Hematopoietic multipotent progenitor cell treated with erythropoietin and hydrocortisone succinate and interleukin-3 and kit ligand, for 17 days (in vitro differentiated cells): ENCODE data around the gene BRPF3.

Experiments
- DNase-seq: peaks from one replicate; pipeline ENCODE4 v3.0.0-alpha.2; 2015; ENCODE audit warnings: low spot score

BRPF3 gene

GRCh38 chr6:36269834-36270705, 73.5 kb downstream of the BRPF3 start, which contains the start of gene PNPLA1:
Gene PNPLA1, plus strand, starts transcription at chr6:36270060. Its CDS starts 400 bp downstream, at chr6:36270460.
- DNase-seq = no peak

GRCh38 chr6:36272234-36272633, 75.7 kb downstream of the BRPF3 start:
- no peak for DNase-seq

- no peak for DNase-seq
These were observed 76.5 kb downstream of the BRPF3 start for GRCh38 chr6:36273067-36273466.

DNA sequence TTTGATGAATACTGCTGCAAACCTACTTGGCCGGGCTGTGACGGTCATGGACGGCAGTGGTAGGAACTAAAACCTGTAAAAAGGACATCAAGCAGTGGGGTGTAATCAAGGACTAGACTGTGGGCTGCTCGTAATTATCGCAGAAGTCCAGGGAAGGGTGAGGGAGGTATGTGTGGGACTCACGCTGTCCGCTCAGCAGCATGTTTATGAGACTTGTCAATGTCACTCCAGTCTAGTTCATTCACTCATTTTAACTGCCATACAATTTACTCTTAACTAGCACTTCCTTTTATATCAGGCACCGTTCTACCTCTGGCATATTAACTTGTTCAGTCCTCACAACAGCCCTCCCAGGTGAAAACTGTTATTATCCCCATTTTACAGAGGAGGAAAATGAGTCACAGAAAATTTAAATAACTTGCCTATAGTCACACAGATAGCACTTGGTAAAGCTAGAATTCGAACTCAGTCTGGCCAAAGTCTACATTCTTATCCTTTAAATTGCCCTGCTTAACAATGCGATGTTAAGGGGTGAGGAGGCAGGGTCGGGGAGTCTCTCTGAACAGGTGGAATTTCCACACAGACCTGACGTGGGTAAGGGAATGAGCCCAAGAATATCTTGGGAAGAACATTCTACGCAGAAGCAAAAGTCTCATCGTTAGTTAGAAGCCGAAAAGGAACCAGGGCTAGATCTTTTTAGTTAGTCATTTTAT, 77.4 kb downstream of the BRPF3 start:
- no peak for DNase-seq

- no peak for DNase-seq
These were observed 80.3 kb downstream of the BRPF3 start for GRCh38 chr6:36276581-36277536.

DNA sequence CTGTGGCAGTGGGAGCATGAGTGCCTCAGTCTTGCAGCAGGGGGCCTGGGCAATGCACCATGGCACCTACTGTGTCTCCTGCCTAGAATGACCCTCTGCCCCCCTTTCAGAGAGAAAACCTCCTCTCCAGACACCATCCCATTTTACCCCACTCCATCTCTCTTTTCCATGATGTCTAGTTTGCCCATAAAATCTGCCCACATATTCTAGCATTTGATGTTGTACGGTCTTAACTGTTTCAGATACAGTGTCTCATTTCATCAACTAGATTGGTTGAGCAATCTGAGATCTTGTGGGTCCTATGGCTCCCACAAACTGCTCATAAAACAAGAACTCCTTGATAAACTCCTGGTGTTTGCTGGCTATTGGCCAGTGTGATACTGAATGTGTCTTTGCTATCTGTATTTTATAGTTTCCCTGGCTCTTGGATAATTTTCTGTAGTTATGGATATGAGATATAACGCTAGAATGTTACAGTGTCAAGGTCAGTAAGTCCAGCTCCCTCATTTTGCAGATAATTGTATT, 81.5 kb downstream of the BRPF3 start:
- no peak for DNase-seq

DNA sequence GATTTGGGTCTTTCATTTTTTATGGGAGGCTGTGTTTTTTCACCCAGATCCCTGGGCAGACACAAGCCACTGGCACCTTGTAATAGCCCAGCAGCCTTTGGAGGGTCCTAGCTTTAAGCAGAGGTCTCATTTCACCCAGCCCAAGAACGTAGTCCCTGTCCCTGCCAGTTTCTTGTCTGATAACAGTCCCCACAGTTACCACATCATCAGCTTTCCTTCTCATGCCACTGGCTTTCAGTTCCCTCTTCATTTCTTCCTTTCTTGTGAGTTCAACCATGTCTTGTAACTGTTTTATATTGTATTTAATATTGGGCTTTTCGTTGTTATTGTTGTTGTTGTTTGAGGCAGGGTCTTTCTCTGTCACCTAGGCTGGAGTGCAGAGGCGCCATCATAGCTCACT, 83.9 kb downstream of the BRPF3 start:
- no peak for DNase-seq

DNA sequence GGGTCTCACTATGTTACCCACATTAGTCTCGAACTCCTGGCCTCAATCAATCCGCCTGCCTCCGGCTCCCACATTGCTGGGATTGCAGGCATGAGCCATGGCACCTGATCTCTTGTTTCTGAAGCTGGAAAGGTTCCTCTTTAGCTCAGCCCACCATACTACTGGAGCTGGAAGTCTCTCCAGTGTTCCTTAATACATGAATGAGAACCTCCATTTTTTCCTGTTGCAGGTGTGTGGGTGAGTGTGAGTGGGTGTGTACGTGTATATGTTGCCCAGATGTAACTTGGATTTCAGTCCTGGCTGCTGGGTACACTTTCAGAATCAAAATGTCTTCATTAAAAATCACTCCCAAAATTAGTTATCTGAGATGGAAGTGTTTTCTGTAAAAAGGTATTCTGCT, 84.4 kb downstream of the BRPF3 start:
- DNase-seq = no peak
